Mammary epithelial cell (primary cell): ENCODE data around the gene MAGI1.

Experiments used
- CTCF ChIP-seq, 2 donors: IDR thresholded peaks in 1 of 2; conservative IDR thresholded peaks in 1 of 2; 2 replicates each; pipeline ENCODE4 v1.5.1; 2011 to 2012; ENCODE audit warnings: inconsistent platforms in 2 of 2, low read length in 2 of 2, mild to moderate bottlenecking in 2 of 2, control low read depth in 1 of 2, low read depth in 1 of 2; ENCODE audit not compliant: insufficient read depth in 1 of 2; ENCODE audit errors: extremely low read depth in 1 of 2
- EZH2 ChIP-seq: IDR thresholded peaks from 2 replicates; pipeline ENCODE4 v1.6.1; 2012; ENCODE audit warnings: low read length, inconsistent platforms, borderline replicate concordance

- no peak for TF ChIP-seq EZH2
- TF ChIP-seq CTCF (conservative IDR thresholded peaks at IDR 0.05 in 1 of 2, IDR thresholded peaks at IDR 0.05 in 1 of 2; ENCODE audit: extremely low read depth in 1 of 2, insufficient read depth in 1 of 2, low read depth in 1 of 2, low read length in 2 of 2) = no peak
Measured at GRCh38 chr3:66035763-66036477, 2.8 kb downstream of the MAGI1 start.
